DOHH2 (cell line): ENCODE data around the gene MYT1.

Experiments used
- CTCF ChIP-seq: fragments of 200-600 bp; sonication (generic); IDR thresholded peaks from one replicate; pipeline ENCODE4 v1.5.1; 2014; ENCODE audit warnings: antibody characterized with exemption, mild to moderate bottlenecking, low read depth, low read length; ENCODE audit not compliant: poor library complexity, severe bottlenecking
- EZH2phosphoT487 ChIP-seq: fragments of 200-600 bp; sonication (generic); IDR thresholded peaks from 2 replicates; pipeline ENCODE4 v1.6.1; 2017; ENCODE audit warnings: borderline replicate concordance, mild to moderate bottlenecking, antibody characterized with exemption, low read length, moderate library complexity, mixed read lengths

DNA sequence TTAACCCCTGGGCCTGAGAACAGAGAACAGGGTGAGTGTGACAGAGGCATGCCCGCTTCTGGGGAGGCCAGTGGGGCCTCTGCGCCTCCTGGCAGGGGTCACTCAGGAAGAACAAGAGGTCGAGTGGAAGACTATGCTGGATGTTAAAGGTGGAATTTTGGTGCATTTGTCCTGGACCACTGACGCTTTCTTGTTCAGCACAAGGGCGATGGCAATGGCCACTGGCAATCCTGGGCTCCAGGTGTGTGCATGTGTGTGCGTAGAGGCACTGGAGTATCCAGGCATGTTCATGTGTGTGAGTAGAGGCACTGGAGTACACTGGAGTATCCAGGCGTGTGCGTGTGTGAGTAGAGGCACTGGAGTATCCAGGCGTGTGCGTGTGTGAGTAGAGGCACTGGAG is 33.4 kb upstream of the MYT1 start:
- no peak for TF ChIP-seq CTCF
- TF ChIP-seq EZH2phosphoT487: no peak
